ENCODE measurements around the gene DBNL.

GRCh38 chr7:44109991-44110390 is 65.5 kb downstream of the DBNL start:
- TF ChIP-seq CTCF (CRISPR knock-in tag; IDR thresholded peaks at IDR 0.05) = no peak
- TF ChIP-seq TARDBP (CRISPR knock-in tag; IDR thresholded peaks at IDR 0.05) = no peak
- no peak for TF ChIP-seq PHF8 (CRISPR knock-in tag; IDR thresholded peaks at IDR 0.05)
- no peak for TF ChIP-seq ZNF644 (CRISPR knock-in tag; IDR thresholded peaks at IDR 0.05; ENCODE audit: low read depth)
